ENCODE data around the gene AP3M1.

AP3M1 gene

DNA sequence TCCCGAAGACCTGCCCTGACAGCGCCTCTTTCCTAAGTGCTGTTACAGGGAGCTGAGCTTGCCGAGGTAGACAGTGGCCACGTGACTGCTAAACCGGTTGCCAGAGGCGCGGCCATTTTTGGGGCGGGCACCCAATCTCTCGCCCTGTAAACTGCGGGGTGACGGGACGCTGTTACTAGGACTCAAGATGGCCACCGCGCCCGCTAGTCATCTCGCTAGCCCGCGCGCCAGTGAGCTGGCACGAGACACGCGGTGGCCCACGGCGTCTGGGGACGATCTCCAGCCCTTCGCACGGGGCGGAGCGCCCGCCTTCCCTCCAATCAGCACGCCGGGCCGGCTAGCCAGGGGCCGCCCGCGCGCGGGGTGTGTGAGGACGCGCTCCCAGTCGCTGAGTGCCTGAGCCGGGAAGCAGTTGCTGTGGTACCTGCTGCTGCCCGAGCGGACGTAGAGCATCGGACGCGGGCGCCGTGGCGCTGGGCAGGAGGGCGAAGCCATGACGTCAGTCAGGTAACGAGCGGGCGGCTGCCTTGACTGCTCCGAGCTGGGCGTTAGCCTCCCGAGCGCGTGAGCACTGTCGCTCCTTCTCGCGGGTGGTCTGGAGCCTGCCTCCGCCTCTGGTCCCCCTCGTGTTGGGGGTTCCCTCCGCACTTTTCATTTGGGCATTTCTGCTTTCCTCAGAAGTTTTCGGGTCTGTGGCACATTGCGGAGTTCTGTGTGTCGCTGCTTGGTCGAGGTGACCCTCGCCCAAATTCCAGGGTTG lies 25.9 kb upstream of the AP3M1 start (continued):
- TF ChIP-seq, protein P1, sequence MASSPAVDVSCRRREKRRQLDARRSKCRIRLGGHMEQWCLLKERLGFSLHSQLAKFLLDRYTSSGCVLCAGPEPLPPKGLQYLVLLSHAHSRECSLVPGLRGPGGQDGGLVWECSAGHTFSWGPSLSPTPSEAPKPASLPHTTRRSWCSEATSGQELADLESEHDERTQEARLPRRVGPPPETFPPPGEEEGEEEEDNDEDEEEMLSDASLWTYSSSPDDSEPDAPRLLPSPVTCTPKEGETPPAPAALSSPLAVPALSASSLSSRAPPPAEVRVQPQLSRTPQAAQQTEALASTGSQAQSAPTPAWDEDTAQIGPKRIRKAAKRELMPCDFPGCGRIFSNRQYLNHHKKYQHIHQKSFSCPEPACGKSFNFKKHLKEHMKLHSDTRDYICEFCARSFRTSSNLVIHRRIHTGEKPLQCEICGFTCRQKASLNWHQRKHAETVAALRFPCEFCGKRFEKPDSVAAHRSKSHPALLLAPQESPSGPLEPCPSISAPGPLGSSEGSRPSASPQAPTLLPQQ (tag by site-specific recombination; IDR thresholded peaks at IDR 0.05), result peak; percentile 46
- TF ChIP-seq ZNF623 (tag by site-specific recombination; IDR thresholded peaks at IDR 0.05), result no peak; the same call in 1 of the 2 replicates
- TF ChIP-seq, protein P2, sequence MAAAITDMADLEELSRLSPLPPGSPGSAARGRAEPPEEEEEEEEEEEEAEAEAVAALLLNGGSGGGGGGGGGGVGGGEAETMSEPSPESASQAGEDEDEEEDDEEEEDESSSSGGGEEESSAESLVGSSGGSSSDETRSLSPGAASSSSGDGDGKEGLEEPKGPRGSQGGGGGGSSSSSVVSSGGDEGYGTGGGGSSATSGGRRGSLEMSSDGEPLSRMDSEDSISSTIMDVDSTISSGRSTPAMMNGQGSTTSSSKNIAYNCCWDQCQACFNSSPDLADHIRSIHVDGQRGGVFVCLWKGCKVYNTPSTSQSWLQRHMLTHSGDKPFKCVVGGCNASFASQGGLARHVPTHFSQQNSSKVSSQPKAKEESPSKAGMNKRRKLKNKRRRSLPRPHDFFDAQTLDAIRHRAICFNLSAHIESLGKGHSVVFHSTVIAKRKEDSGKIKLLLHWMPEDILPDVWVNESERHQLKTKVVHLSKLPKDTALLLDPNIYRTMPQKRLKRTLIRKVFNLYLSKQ (tag by site-specific recombination; IDR thresholded peaks at IDR 0.05; ENCODE audit: borderline replicate concordance), result no peak
- TF ChIP-seq, protein P3, sequence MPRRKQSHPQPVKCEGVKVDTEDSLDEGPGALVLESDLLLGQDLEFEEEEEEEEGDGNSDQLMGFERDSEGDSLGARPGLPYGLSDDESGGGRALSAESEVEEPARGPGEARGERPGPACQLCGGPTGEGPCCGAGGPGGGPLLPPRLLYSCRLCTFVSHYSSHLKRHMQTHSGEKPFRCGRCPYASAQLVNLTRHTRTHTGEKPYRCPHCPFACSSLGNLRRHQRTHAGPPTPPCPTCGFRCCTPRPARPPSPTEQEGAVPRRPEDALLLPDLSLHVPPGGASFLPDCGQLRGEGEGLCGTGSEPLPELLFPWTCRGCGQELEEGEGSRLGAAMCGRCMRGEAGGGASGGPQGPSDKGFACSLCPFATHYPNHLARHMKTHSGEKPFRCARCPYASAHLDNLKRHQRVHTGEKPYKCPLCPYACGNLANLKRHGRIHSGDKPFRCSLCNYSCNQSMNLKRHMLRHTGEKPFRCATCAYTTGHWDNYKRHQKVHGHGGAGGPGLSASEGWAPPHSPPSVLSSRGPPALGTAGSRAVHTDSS (tag by site-specific recombination; IDR thresholded peaks at IDR 0.05), result no peak
- TF ChIP-seq ZNF341 (tag by site-specific recombination; IDR thresholded peaks at IDR 0.05; ENCODE audit: low read depth), result no peak
- TF ChIP-seq ZNF132 (tag by site-specific recombination; IDR thresholded peaks at IDR 0.05; ENCODE audit: borderline replicate concordance), result no peak
- TF ChIP-seq GLIS1 (tag by site-specific recombination; IDR thresholded peaks at IDR 0.05), result peak; percentile 59
- 0 out of 2 replicates have a peak, but pooled peaks have one; percentile 3 for TF ChIP-seq ZBTB1 (tag by site-specific recombination; IDR thresholded peaks at IDR 0.05)
- no peak for TF ChIP-seq RBAK (tag by site-specific recombination; IDR thresholded peaks at IDR 0.05)
- 0 out of 2 replicates have a peak, but pooled peaks have one; percentile 69 for TF ChIP-seq ZNF610 (tag by site-specific recombination; IDR thresholded peaks at IDR 0.05; ENCODE audit: borderline replicate concordance)
- TF ChIP-seq ZNF629 (tag by site-specific recombination; IDR thresholded peaks at IDR 0.05), result peak; percentile 95
- TF ChIP-seq ZFHX2 (tag by site-specific recombination; conservative IDR thresholded peaks at IDR 0.05), result no peak; the same call in none of the 2 replicates
- no peak for TF ChIP-seq ZNF114 (tag by site-specific recombination; IDR thresholded peaks at IDR 0.05)
- no peak for TF ChIP-seq BCL11A (tag by site-specific recombination; IDR thresholded peaks at IDR 0.05; ENCODE audit: low read depth)
- TF ChIP-seq FEZF1 (tag by site-specific recombination; IDR thresholded peaks at IDR 0.05), result peak; percentile 49
- peak; percentile 87 for TF ChIP-seq ZNF335 (tag by site-specific recombination; conservative IDR thresholded peaks at IDR 0.05)
- TF ChIP-seq, protein P4, sequence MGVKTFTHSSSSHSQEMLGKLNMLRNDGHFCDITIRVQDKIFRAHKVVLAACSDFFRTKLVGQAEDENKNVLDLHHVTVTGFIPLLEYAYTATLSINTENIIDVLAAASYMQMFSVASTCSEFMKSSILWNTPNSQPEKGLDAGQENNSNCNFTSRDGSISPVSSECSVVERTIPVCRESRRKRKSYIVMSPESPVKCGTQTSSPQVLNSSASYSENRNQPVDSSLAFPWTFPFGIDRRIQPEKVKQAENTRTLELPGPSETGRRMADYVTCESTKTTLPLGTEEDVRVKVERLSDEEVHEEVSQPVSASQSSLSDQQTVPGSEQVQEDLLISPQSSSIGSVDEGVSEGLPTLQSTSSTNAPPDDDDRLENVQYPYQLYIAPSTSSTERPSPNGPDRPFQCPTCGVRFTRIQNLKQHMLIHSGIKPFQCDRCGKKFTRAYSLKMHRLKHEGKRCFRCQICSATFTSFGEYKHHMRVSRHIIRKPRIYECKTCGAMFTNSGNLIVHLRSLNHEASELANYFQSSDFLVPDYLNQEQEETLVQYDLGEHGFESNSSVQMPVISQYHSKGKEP (tag by site-specific recombination; IDR thresholded peaks at IDR 0.05), result no peak
- TF ChIP-seq, protein P5, sequence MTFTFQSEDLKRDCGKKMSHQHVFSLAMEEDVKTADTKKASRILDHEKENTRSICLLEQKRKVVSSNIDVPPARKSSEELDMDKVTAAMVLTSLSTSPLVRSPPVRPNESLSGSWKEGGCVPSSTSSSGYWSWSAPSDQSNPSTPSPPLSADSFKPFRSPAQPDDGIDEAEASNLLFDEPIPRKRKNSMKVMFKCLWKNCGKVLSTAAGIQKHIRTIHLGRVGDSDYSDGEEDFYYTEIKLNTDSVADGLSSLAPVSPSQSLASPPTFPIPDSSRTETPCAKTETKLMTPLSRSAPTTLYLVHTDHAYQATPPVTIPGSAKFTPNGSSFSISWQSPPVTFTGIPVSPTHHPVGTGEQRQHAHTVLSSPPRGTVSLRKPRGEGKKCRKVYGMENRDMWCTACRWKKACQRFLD (tag by site-specific recombination; IDR thresholded peaks at IDR 0.05), result no peak
- TF ChIP-seq, protein P6, sequence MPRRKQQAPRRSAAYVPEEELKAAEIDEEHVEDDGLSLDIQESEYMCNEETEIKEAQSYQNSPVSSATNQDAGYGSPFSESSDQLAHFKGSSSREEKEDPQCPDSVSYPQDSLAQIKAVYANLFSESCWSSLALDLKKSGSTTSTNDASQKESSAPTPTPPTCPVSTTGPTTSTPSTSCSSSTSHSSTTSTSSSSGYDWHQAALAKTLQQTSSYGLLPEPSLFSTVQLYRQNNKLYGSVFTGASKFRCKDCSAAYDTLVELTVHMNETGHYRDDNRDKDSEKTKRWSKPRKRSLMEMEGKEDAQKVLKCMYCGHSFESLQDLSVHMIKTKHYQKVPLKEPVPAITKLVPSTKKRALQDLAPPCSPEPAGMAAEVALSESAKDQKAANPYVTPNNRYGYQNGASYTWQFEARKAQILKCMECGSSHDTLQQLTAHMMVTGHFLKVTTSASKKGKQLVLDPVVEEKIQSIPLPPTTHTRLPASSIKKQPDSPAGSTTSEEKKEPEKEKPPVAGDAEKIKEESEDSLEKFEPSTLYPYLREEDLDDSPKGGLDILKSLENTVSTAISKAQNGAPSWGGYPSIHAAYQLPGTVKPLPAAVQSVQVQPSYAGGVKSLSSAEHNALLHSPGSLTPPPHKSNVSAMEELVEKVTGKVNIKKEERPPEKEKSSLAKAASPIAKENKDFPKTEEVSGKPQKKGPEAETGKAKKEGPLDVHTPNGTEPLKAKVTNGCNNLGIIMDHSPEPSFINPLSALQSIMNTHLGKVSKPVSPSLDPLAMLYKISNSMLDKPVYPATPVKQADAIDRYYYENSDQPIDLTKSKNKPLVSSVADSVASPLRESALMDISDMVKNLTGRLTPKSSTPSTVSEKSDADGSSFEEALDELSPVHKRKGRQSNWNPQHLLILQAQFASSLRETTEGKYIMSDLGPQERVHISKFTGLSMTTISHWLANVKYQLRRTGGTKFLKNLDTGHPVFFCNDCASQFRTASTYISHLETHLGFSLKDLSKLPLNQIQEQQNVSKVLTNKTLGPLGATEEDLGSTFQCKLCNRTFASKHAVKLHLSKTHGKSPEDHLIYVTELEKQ (tag by site-specific recombination; IDR thresholded peaks at IDR 0.05; ENCODE audit: borderline replicate concordance), result no peak
- TF ChIP-seq ZBTB17 (tag by site-specific recombination; IDR thresholded peaks at IDR 0.05), result peak; percentile 93
- peak; percentile 97 for TF ChIP-seq ZNF501 (tag by site-specific recombination; IDR thresholded peaks at IDR 0.05)
- peak; percentile 84; the same call in 1 of the 2 replicates for TF ChIP-seq ZNF324 (tag by site-specific recombination; IDR thresholded peaks at IDR 0.05)
- TF ChIP-seq ZNF76 (tag by site-specific recombination; IDR thresholded peaks at IDR 0.05; ENCODE audit: borderline replicate concordance, low read depth), result peak; percentile 80
- TF ChIP-seq, protein P7, sequence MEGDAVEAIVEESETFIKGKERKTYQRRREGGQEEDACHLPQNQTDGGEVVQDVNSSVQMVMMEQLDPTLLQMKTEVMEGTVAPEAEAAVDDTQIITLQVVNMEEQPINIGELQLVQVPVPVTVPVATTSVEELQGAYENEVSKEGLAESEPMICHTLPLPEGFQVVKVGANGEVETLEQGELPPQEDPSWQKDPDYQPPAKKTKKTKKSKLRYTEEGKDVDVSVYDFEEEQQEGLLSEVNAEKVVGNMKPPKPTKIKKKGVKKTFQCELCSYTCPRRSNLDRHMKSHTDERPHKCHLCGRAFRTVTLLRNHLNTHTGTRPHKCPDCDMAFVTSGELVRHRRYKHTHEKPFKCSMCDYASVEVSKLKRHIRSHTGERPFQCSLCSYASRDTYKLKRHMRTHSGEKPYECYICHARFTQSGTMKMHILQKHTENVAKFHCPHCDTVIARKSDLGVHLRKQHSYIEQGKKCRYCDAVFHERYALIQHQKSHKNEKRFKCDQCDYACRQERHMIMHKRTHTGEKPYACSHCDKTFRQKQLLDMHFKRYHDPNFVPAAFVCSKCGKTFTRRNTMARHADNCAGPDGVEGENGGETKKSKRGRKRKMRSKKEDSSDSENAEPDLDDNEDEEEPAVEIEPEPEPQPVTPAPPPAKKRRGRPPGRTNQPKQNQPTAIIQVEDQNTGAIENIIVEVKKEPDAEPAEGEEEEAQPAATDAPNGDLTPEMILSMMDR (tag by site-specific recombination; IDR thresholded peaks at IDR 0.05), result no peak; the same call in 1 of the 2 replicates
- no peak for TF ChIP-seq ZNF596 (tag by site-specific recombination; IDR thresholded peaks at IDR 0.05)
- TF ChIP-seq ZNF837 (tag by site-specific recombination; IDR thresholded peaks at IDR 0.05), result 0 out of 2 replicates have a peak, but pooled peaks have one; percentile 43
- TF ChIP-seq ZNF174 (tag by site-specific recombination; IDR thresholded peaks at IDR 0.05), result no peak
